ENCODE data around the gene CBX6. TPM values are rescaled to one million over a fixed set of nuclear protein-coding genes. Genes with fewer than 3 reads are reported as not detected.
"Not testable (repeated sequence)": the region's sequence is repeated elsewhere in the genome, so short reads cannot be mapped to it uniquely, and the experiment has no call there.

The CBX6 gene
- polyA plus RNA-seq, 3 donors = 34.6 to 45.5 (median 44.8) TPM

- DNase-seq (ENCODE audit: extremely low read depth in 1 of 11, low read depth in 9 of 11, low spot score in 4 of 11) = no peak
Observed at GRCh38 chr22:38865201-38866023, 6.6 kb downstream of the CBX6 start.

GRCh38 chr22:38864361-38865191, 7.4 kb downstream of the CBX6 start:
- DNase-seq (ENCODE audit: extremely low read depth in 1 of 11, low read depth in 9 of 11, low spot score in 4 of 11) = no peak

GRCh38 chr22:38863531-38864131, 8.4 kb downstream of the CBX6 start:
- no peak for DNase-seq (ENCODE audit: extremely low read depth in 1 of 11, low read depth in 9 of 11, low spot score in 4 of 11)

GRCh38 chr22:38862375-38863329, 9.4 kb downstream of the CBX6 start:
- DNase-seq (ENCODE audit: extremely low read depth in 1 of 11, low read depth in 9 of 11, low spot score in 4 of 11) = no peak

GRCh38 chr22:38861927-38862326, 10.1 kb downstream of the CBX6 start:
- no peak for DNase-seq (ENCODE audit: extremely low read depth in 1 of 11, low read depth in 9 of 11, low spot score in 4 of 11)

GRCh38 chr22:38861170-38861876, 10.7 kb downstream of the CBX6 start:
- no peak for DNase-seq (ENCODE audit: extremely low read depth in 1 of 11, low read depth in 9 of 11, low spot score in 4 of 11)

- no peak for DNase-seq (ENCODE audit: extremely low read depth in 1 of 11, low read depth in 9 of 11, low spot score in 4 of 11)
Observed at GRCh38 chr22:38860283-38861169, 11.5 kb downstream of the CBX6 start.

GRCh38 chr22:38859581-38860282, 12.3 kb downstream of the CBX6 start:
- DNase-seq (ENCODE audit: extremely low read depth in 1 of 11, low read depth in 9 of 11, low spot score in 4 of 11) = no peak

GRCh38 chr22:38858492-38858891, 13.5 kb downstream of the CBX6 start:
- DNase-seq (ENCODE audit: extremely low read depth in 1 of 11, low read depth in 9 of 11, low spot score in 4 of 11) = no peak

- not testable (repeated sequence) for DNase-seq (ENCODE audit: extremely low read depth in 1 of 11, low read depth in 9 of 11, low spot score in 4 of 11)
Observed at GRCh38 chr22:38854476-38854875, 17.5 kb downstream of the CBX6 start.

GRCh38 chr22:38853883-38854282, 18.1 kb downstream of the CBX6 start:
- DNase-seq (ENCODE audit: extremely low read depth in 1 of 11, low read depth in 9 of 11, low spot score in 4 of 11) = not testable (repeated sequence)

GRCh38 chr22:38853196-38853651, 18.8 kb downstream of the CBX6 start:
- no peak for DNase-seq (ENCODE audit: extremely low read depth in 1 of 11, low read depth in 9 of 11, low spot score in 4 of 11)

- DNase-seq (ENCODE audit: extremely low read depth in 1 of 11, low read depth in 9 of 11, low spot score in 4 of 11) = no peak
Observed at GRCh38 chr22:38852522-38852921, 19.5 kb downstream of the CBX6 start.

- no peak for DNase-seq (ENCODE audit: extremely low read depth in 1 of 11, low read depth in 9 of 11, low spot score in 4 of 11)
Observed at GRCh38 chr22:38850941-38851849, 20.8 kb downstream of the CBX6 start.

- no peak for DNase-seq (ENCODE audit: extremely low read depth in 1 of 11, low read depth in 9 of 11, low spot score in 4 of 11)
Observed at GRCh38 chr22:38850399-38850798, 21.6 kb downstream of the CBX6 start.

GRCh38 chr22:38849811-38850210, 22.2 kb downstream of the CBX6 start:
- DNase-seq (ENCODE audit: extremely low read depth in 1 of 11, low read depth in 9 of 11, low spot score in 4 of 11) = no peak

Data from renal cortex interstitium (tissue), 11 donors.